Measurements from ENCODE around the gene CCDC170.

DNA sequence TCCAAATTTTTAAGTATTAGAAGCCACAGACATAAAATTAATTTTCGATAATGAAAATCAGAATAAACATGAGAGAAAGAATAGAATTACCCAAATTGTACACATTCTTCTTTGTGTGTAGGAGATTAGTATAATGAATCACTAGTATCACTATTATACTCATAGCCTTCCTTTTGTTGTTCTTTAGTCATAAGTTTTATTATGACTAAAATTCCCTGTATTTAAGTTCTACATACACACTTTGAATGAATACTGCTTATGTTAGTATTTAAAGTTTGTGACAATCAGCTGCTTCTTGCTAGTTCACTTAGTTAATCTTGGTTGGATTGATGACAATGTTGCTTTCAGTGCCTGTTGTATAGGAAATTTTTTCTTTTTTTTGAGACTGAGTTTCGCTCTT lies 72.7 kb downstream of the CCDC170 start:
- no peak for TF ChIP-seq CBX3 (IDR thresholded peaks at IDR 0.05; ENCODE audit: low read depth)
- TF ChIP-seq, protein P1, sequence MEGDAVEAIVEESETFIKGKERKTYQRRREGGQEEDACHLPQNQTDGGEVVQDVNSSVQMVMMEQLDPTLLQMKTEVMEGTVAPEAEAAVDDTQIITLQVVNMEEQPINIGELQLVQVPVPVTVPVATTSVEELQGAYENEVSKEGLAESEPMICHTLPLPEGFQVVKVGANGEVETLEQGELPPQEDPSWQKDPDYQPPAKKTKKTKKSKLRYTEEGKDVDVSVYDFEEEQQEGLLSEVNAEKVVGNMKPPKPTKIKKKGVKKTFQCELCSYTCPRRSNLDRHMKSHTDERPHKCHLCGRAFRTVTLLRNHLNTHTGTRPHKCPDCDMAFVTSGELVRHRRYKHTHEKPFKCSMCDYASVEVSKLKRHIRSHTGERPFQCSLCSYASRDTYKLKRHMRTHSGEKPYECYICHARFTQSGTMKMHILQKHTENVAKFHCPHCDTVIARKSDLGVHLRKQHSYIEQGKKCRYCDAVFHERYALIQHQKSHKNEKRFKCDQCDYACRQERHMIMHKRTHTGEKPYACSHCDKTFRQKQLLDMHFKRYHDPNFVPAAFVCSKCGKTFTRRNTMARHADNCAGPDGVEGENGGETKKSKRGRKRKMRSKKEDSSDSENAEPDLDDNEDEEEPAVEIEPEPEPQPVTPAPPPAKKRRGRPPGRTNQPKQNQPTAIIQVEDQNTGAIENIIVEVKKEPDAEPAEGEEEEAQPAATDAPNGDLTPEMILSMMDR (IDR thresholded peaks at IDR 0.05 in 2 of 3, conservative IDR thresholded peaks at IDR 0.05 in 1 of 3; ENCODE audit: borderline replicate concordance in 1 of 3, insufficient read depth in 1 of 3, low read depth in 2 of 3, low read length in 2 of 3): no peak
- TF ChIP-seq, protein P2, sequence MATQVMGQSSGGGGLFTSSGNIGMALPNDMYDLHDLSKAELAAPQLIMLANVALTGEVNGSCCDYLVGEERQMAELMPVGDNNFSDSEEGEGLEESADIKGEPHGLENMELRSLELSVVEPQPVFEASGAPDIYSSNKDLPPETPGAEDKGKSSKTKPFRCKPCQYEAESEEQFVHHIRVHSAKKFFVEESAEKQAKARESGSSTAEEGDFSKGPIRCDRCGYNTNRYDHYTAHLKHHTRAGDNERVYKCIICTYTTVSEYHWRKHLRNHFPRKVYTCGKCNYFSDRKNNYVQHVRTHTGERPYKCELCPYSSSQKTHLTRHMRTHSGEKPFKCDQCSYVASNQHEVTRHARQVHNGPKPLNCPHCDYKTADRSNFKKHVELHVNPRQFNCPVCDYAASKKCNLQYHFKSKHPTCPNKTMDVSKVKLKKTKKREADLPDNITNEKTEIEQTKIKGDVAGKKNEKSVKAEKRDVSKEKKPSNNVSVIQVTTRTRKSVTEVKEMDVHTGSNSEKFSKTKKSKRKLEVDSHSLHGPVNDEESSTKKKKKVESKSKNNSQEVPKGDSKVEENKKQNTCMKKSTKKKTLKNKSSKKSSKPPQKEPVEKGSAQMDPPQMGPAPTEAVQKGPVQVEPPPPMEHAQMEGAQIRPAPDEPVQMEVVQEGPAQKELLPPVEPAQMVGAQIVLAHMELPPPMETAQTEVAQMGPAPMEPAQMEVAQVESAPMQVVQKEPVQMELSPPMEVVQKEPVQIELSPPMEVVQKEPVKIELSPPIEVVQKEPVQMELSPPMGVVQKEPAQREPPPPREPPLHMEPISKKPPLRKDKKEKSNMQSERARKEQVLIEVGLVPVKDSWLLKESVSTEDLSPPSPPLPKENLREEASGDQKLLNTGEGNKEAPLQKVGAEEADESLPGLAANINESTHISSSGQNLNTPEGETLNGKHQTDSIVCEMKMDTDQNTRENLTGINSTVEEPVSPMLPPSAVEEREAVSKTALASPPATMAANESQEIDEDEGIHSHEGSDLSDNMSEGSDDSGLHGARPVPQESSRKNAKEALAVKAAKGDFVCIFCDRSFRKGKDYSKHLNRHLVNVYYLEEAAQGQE (IDR thresholded peaks at IDR 0.05; ENCODE audit: low read depth): no peak
- TF ChIP-seq SIN3A (IDR thresholded peaks at IDR 0.05; ENCODE audit: low read depth): no peak
- TF ChIP-seq ZFX (IDR thresholded peaks at IDR 0.05): no peak
- TF ChIP-seq JUND (IDR thresholded peaks at IDR 0.05): no peak
- no peak for TF ChIP-seq POLR2A (IDR thresholded peaks at IDR 0.05; ENCODE audit: borderline replicate concordance, extremely low read depth, insufficient read depth, insufficient read length)
